ENCODE measurements around the gene FANCB. TPM values are rescaled to one million over a fixed set of nuclear protein-coding genes. Genes with fewer than 3 reads are reported as not detected.

Gene FANCB
- total RNA-seq, 3 donors from 2014 or later = 1.3 to 2.9 (median 2.2) TPM

- no peak for ATAC-seq
- TF ChIP-seq CTCF (IDR thresholded peaks at IDR 0.05) = no peak
- intact Hi-C loops (cut with DNase I, micrococcal nuclease) = no loop called here
- no peak for DNase-seq
- no peaks in the 10 kb centered on the region for H3K9me3 ChIP-seq
- H3K36me3 ChIP-seq (ENCODE audit: low read depth) = no peaks in the 10 kb centered on the region
- H3K4me3 ChIP-seq = no peak overlapping the region
- no peaks in the 10 kb centered on the region for H3K4me1 ChIP-seq (ENCODE audit: low read depth)
Observed at GRCh38 chrX:14837155-14837554, 35.7 kb downstream of the FANCB start.

GRCh38 chrX:14832586-14832985 is 40.3 kb downstream of the FANCB start:
- no peak overlapping the region for H3K4me3 ChIP-seq
- no peaks in the 10 kb centered on the region for H3K36me3 ChIP-seq (ENCODE audit: low read depth)
- DNase-seq = no peak
- H3K4me1 ChIP-seq (ENCODE audit: low read depth) = no peaks in the 10 kb centered on the region
- TF ChIP-seq CTCF (IDR thresholded peaks at IDR 0.05) = no peak
- no peaks in the 10 kb centered on the region for H3K9me3 ChIP-seq
- no peak for ATAC-seq
- intact Hi-C loops (cut with DNase I, micrococcal nuclease) = no loop called here

- no peaks in the 10 kb centered on the region for H3K4me1 ChIP-seq (ENCODE audit: low read depth)
- TF ChIP-seq CTCF (IDR thresholded peaks at IDR 0.05) = no peak
- intact Hi-C loops (cut with DNase I, micrococcal nuclease) = no loop called here
Observed at GRCh38 chrX:14832151-14832550, 40.7 kb downstream of the FANCB start.

GRCh38 chrX:14829643-14830042 is 43.2 kb downstream of the FANCB start:
- intact Hi-C loops (cut with DNase I, micrococcal nuclease) = no loop called here
- Histone ChIP-seq H3K4me3 (no peak overlapping the region), H3K9me3 (no peaks in the 10 kb centered on the region), H3K4me1 (ENCODE audit: low read depth) (no peaks in the 10 kb centered on the region), H3K36me3 (ENCODE audit: low read depth) (no peaks in the 10 kb centered on the region)
- no peak for ATAC-seq
- no peak for TF ChIP-seq CTCF (IDR thresholded peaks at IDR 0.05)
- no peak for DNase-seq

More at GRCh38 chrX:14832151-14832550, 40.7 kb downstream of the FANCB start:
- Histone ChIP-seq H3K9me3 (no peaks in the 10 kb centered on the region), H3K4me3 (no peak overlapping the region), H3K36me3 (ENCODE audit: low read depth) (no peaks in the 10 kb centered on the region)
- DNase-seq = no peak
- no peak for ATAC-seq

GRCh38 chrX:14826319-14826718 is 46.5 kb downstream of the FANCB start:
- no peak for TF ChIP-seq CTCF (IDR thresholded peaks at IDR 0.05)
- intact Hi-C loops (cut with DNase I, micrococcal nuclease) = no loop called here
- Histone ChIP-seq H3K36me3 (ENCODE audit: low read depth) (no peaks in the 10 kb centered on the region), H3K4me1 (ENCODE audit: low read depth) (no peaks in the 10 kb centered on the region), H3K4me3 (no peak overlapping the region), H3K9me3 (no peaks in the 10 kb centered on the region)
- ATAC-seq (no peak), DNase-seq (no peak)

GRCh38 chrX:14825851-14826250 is 47.0 kb downstream of the FANCB start:
- intact Hi-C loops (cut with DNase I, micrococcal nuclease) = no loop called here
- TF ChIP-seq CTCF (IDR thresholded peaks at IDR 0.05) = no peak
- DNase-seq (no peak), ATAC-seq (no peak)
- H3K4me1 ChIP-seq (ENCODE audit: low read depth) = no peaks in the 10 kb centered on the region
- H3K4me3 ChIP-seq = no peak overlapping the region
- no peaks in the 10 kb centered on the region for H3K9me3 ChIP-seq
- no peaks in the 10 kb centered on the region for H3K36me3 ChIP-seq (ENCODE audit: low read depth)

Measured in mucosa of descending colon (tissue), 3 donors.